ENCODE data around the gene RNF214. TPM values are rescaled to one million over a fixed set of nuclear protein-coding genes. Genes with fewer than 3 reads are reported as not detected.
"Not testable (repeated sequence)": the region's sequence is repeated elsewhere in the genome, so short reads cannot be mapped to it uniquely, and the experiment has no call there.

RNF214 gene
- total and polyA plus RNA-seq, 2 donors (not counting 1 experiment from before 2014, with no cell fraction given): 16.0 to 36.1 TPM

DNA sequence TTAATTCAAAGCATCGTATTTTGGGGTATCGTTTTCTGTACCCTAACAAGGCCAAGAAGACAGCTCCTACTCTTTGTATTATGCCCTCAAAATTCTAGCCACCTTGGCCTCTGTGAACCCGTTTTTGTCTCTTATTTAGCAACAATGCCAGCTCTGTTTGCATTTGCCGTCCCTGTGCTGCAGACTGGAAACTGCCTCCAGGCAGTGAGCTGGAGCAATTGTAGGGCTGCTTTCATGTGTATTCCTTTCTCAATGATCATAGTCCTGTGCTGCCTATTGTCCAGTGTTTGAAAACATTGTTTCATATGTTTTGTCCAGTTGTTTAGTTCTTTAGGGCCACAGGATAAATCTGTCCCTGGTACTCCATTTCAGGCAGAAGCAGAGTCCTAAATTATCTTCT lies 38.7 kb downstream of the RNF214 start:
- no peaks in the 10 kb centered on the region for H4K20me1 ChIP-seq (ENCODE audit: control insufficient read depth, insufficient read depth, low read length, poor library complexity, severe bottlenecking)
- H2AFZ ChIP-seq (ENCODE audit: insufficient read depth, low read depth, low read length, poor library complexity, severe bottlenecking): no peak overlapping the region
- no peak for DNase-seq
- H3K36me3 ChIP-seq (replicated peaks in 1 of 2; ENCODE audit: control extremely low read depth in 1 of 2, control insufficient read depth in 1 of 2, extremely low read depth in 1 of 2, insufficient read depth in 2 of 2, low read length in 1 of 2): peaks cover 0 to 21% of the 10 kb centered on the region in 2 experiments
- POLR2A ChIA-PET: no interaction called here
- H3K4me2 ChIP-seq (replicated peaks; ENCODE audit: low read depth, low read length, poor library complexity, severe bottlenecking): no peak overlapping the region
- Mint-ChIP-seq H3K4me1 (peaks cover 3% of the 10 kb centered on the region), H3K27ac (no peak overlapping the region), H3K9me3 (ENCODE audit: insufficient read depth) (no peaks in the 10 kb centered on the region), H3K27me3 (no peaks in the 10 kb centered on the region), H3K4me3 (no peak overlapping the region)
- no peaks in the 10 kb centered on the region for H3K79me2 ChIP-seq (ENCODE audit: control insufficient read depth, insufficient read depth, low read length)
- TF ChIP-seq EZH2 (IDR thresholded peaks at IDR 0.05; ENCODE audit: borderline replicate concordance, insufficient read depth, low read depth, low read length, poor library complexity, severe bottlenecking): no peak
- TF ChIP-seq, protein P1, sequence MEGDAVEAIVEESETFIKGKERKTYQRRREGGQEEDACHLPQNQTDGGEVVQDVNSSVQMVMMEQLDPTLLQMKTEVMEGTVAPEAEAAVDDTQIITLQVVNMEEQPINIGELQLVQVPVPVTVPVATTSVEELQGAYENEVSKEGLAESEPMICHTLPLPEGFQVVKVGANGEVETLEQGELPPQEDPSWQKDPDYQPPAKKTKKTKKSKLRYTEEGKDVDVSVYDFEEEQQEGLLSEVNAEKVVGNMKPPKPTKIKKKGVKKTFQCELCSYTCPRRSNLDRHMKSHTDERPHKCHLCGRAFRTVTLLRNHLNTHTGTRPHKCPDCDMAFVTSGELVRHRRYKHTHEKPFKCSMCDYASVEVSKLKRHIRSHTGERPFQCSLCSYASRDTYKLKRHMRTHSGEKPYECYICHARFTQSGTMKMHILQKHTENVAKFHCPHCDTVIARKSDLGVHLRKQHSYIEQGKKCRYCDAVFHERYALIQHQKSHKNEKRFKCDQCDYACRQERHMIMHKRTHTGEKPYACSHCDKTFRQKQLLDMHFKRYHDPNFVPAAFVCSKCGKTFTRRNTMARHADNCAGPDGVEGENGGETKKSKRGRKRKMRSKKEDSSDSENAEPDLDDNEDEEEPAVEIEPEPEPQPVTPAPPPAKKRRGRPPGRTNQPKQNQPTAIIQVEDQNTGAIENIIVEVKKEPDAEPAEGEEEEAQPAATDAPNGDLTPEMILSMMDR (IDR thresholded peaks at IDR 0.05): no peak
- H3K27ac ChIP-seq (ENCODE audit: low read length in 2 of 2): no peak overlapping the region
- no peak overlapping the region for H3K4me3 ChIP-seq (ENCODE audit: control extremely low read depth in 1 of 5, extremely low read depth in 1 of 5, insufficient read depth in 1 of 5, low read depth in 2 of 5, low read length in 4 of 5)
- intact Hi-C loops (cut with micrococcal nuclease): no loop called here
- WGBS (ENCODE audit: insufficient coverage): 95% methylated on average over 3 of the region's 4 CpGs
- CTCF ChIA-PET: interaction anchor here (1.3 kb wide), 1 partner anchor 13 kb away, joined by 5 read pairs; no protein-coding TSS in a partner anchor
- no peak for ATAC-seq (ENCODE audit: low read depth)
- no peaks in the 10 kb centered on the region for H3K27me3 ChIP-seq (replicated peaks in 1 of 4; ENCODE audit: control extremely low read depth in 1 of 4, control insufficient read depth in 3 of 4, insufficient read depth in 4 of 4, low read length in 3 of 4)
- H3K9ac ChIP-seq (ENCODE audit: low read length): no peak overlapping the region
- H3K9me3 ChIP-seq (ENCODE audit: control extremely low read depth in 1 of 3, control insufficient read depth in 2 of 3, insufficient read depth in 1 of 3, low read length in 2 of 3): no peaks in the 10 kb centered on the region
- no peaks in the 10 kb centered on the region for H3K4me1 ChIP-seq (ENCODE audit: control insufficient read depth in 2 of 2, insufficient read depth in 2 of 2, low read length in 2 of 2)

DNA sequence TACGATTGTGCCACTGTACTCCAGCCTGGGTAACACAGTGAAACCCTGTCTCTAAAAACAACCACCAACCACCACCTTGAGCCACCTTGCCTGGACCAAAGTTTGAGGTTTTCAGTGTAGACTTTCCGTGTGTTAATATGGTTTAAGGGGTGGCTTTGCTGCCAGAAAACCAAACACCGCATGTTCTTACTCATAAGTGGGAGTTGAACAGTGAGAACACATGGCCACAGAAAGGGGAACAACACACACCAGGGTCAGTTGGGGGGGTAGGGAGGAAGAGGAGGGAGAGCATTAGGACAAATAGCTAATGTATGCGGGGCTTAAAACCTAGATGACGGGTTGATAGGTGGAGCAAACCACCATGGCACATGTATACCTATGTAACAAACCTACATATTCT lies 39.7 kb downstream of the RNF214 start:
- H3K79me2 ChIP-seq (ENCODE audit: control insufficient read depth, insufficient read depth, low read length); H4K20me1 ChIP-seq (ENCODE audit: control insufficient read depth, insufficient read depth, low read length, poor library complexity, severe bottlenecking); H3K4me3 ChIP-seq (ENCODE audit: control extremely low read depth in 1 of 5, extremely low read depth in 1 of 5, insufficient read depth in 1 of 5, low read depth in 2 of 5, low read length in 4 of 5); H3K4me1 Mint-ChIP-seq; H3K9me3 Mint-ChIP-seq (ENCODE audit: insufficient read depth); intact Hi-C loops (cut with micrococcal nuclease); H3K9ac ChIP-seq (ENCODE audit: low read length); ATAC-seq (ENCODE audit: low read depth); H3K27me3 Mint-ChIP-seq; H3K27ac ChIP-seq (ENCODE audit: low read length in 2 of 2); H3K4me2 ChIP-seq (replicated peaks; ENCODE audit: low read depth, low read length, poor library complexity, severe bottlenecking); H3K27ac Mint-ChIP-seq; H3K4me3 Mint-ChIP-seq; H3K4me1 ChIP-seq (ENCODE audit: control insufficient read depth in 2 of 2, insufficient read depth in 2 of 2, low read length in 2 of 2); H3K27me3 ChIP-seq (replicated peaks in 1 of 4; ENCODE audit: control extremely low read depth in 1 of 4, control insufficient read depth in 3 of 4, insufficient read depth in 4 of 4, low read length in 3 of 4); H3K9me3 ChIP-seq (ENCODE audit: control extremely low read depth in 1 of 3, control insufficient read depth in 2 of 3, insufficient read depth in 1 of 3, low read length in 2 of 3); H2AFZ ChIP-seq (ENCODE audit: insufficient read depth, low read depth, low read length, poor library complexity, severe bottlenecking); DNase-seq: not testable (repeated sequence)
- H3K36me3 ChIP-seq (replicated peaks in 1 of 2; ENCODE audit: control extremely low read depth in 1 of 2, control insufficient read depth in 1 of 2, extremely low read depth in 1 of 2, insufficient read depth in 2 of 2, low read length in 1 of 2): peaks cover 0 to 21% of the 10 kb centered on the region in 2 experiments
- no CpG with 5 or more reads among the region's 5 CpGs for WGBS (ENCODE audit: insufficient coverage)
- CTCF ChIA-PET: interaction anchor here (1.3 kb wide), 1 partner anchor 12 kb away, joined by 5 read pairs; no protein-coding TSS in a partner anchor
- POLR2A ChIA-PET: interaction anchor here (0.6 kb wide), 1 partner anchor 138 kb away, joined by 4 read pairs; no protein-coding TSS in a partner anchor
